Measurements from ENCODE around the gene GRIK5. TPM values are rescaled to one million over a fixed set of nuclear protein-coding genes. Genes with fewer than 3 reads are reported as not detected.

GRIK5 gene
- total and polyA plus RNA-seq, 4 donors: 0.09 to 0.42 (median 0.17) TPM; not detected in 1

GRCh38 chr19:42098781-42099180 lies 28.8 kb upstream of the GRIK5 start:
- Histone ChIP-seq H3K36me3 (ENCODE audit: control insufficient read depth in 4 of 4, insufficient read depth in 3 of 4, low read depth in 1 of 4, low read length in 3 of 4) (peaks cover 0 to 1% (median 0%) of the 10 kb centered on the region in 4 donors), H3K27me3 (ENCODE audit: control insufficient read depth in 4 of 4, insufficient read depth in 4 of 4, low read length in 3 of 4) (peaks cover 0 to 3% (median 0%) of the 10 kb centered on the region in 4 donors), H3K9ac (ENCODE audit: low read depth in 1 of 2, low read length in 2 of 2) (no peak overlapping the region), H3K9me3 (ENCODE audit: control insufficient read depth in 4 of 4, low read length in 3 of 4) (no peaks in the 10 kb centered on the region), H3K4me3 (ENCODE audit: low read depth in 1 of 3, low read length in 3 of 3) (no peak overlapping the region), H3K4me1 (ENCODE audit: control insufficient read depth in 4 of 4, insufficient read depth in 4 of 4, low read length in 3 of 4) (no peaks in the 10 kb centered on the region), H3K27ac (ENCODE audit: low read depth in 1 of 2, low read length in 2 of 2) (no peak overlapping the region)
- TF ChIP-seq, protein P1, sequence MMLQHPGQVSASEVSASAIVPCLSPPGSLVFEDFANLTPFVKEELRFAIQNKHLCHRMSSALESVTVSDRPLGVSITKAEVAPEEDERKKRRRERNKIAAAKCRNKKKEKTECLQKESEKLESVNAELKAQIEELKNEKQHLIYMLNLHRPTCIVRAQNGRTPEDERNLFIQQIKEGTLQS (IDR thresholded peaks at IDR 0.05): no peak
- no peak for TF ChIP-seq HNF4G (IDR thresholded peaks at IDR 0.05)
- no peak for DNase-seq (ENCODE audit: low spot score)
- 91% methylated on average over 6 of the region's 6 CpGs for WGBS

- H3K27me3 ChIP-seq (ENCODE audit: control insufficient read depth in 4 of 4, insufficient read depth in 4 of 4, low read length in 3 of 4): no peaks in the 10 kb centered on the region
- no peak overlapping the region for H3K9ac ChIP-seq (ENCODE audit: low read depth in 1 of 2, low read length in 2 of 2)
- TF ChIP-seq, protein P1 (IDR thresholded peaks at IDR 0.05): no peak
- TF ChIP-seq JUND (IDR thresholded peaks at IDR 0.05) (no peak), HNF4A (conservative IDR thresholded peaks at IDR 0.05) (no peak)
- peaks cover 0 to 1% (median 0%) of the 10 kb centered on the region in 4 donors for H3K36me3 ChIP-seq (ENCODE audit: control insufficient read depth in 4 of 4, insufficient read depth in 3 of 4, low read depth in 1 of 4, low read length in 3 of 4)
- H3K4me1 ChIP-seq (ENCODE audit: control insufficient read depth in 4 of 4, insufficient read depth in 4 of 4, low read length in 3 of 4): no peaks in the 10 kb centered on the region
- no peaks in the 10 kb centered on the region for H3K9me3 ChIP-seq (ENCODE audit: control insufficient read depth in 4 of 4, low read length in 3 of 4)
- no peak overlapping the region for H3K27ac ChIP-seq (ENCODE audit: low read depth in 1 of 2, low read length in 2 of 2)
- no peak for DNase-seq (ENCODE audit: low spot score)
- no peak overlapping the region for H3K4me3 ChIP-seq (ENCODE audit: low read depth in 1 of 3, low read length in 3 of 3)
- 76% methylated on average over 5 of the region's 5 CpGs for WGBS
These were observed 27.5 kb upstream of the GRIK5 start for GRCh38 chr19:42097461-42097860.

DNA sequence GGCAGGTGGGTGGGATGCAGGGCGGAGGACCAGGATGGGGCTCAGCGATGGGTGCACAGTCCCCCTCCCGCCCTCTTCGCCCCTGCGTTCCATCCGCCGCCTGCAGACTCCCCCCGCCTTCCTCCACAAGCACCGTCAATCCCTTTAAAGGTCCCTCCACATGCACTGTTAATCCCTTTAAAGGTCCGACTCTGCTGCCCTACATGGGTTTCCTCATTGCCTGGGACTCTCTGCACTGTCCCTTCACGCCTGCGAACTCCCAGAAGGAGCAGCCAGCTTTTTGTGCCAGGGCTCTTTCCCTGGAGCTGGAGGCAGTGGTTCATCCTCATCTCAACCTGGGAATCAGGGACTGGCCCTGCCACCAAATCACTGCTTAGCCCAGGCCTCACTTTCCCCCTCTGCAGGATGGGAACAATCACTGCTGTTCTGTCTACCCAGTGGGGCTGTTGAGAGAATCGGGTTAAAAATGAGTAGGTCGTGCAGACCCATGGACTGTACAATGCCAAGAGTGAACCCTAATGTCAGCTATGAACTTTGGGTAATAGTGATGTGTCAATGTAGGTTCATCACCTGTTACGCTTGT lies 26.3 kb upstream of the GRIK5 start:
- H3K4me1 ChIP-seq (ENCODE audit: control insufficient read depth in 4 of 4, insufficient read depth in 4 of 4, low read length in 3 of 4): no peaks in the 10 kb centered on the region
- DNase-seq (ENCODE audit: low spot score): no peak
- TF ChIP-seq, protein P2, sequence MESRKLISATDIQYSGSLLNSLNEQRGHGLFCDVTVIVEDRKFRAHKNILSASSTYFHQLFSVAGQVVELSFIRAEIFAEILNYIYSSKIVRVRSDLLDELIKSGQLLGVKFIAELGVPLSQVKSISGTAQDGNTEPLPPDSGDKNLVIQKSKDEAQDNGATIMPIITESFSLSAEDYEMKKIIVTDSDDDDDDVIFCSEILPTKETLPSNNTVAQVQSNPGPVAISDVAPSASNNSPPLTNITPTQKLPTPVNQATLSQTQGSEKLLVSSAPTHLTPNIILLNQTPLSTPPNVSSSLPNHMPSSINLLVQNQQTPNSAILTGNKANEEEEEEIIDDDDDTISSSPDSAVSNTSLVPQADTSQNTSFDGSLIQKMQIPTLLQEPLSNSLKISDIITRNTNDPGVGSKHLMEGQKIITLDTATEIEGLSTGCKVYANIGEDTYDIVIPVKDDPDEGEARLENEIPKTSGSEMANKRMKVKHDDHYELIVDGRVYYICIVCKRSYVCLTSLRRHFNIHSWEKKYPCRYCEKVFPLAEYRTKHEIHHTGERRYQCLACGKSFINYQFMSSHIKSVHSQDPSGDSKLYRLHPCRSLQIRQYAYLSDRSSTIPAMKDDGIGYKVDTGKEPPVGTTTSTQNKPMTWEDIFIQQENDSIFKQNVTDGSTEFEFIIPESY (IDR thresholded peaks at IDR 0.05): no peak
- TF ChIP-seq MAX (IDR thresholded peaks at IDR 0.05) (no peak), TAF1 (conservative IDR thresholded peaks at IDR 0.05) (no peak), CTCF (IDR thresholded peaks at IDR 0.05; ENCODE audit: low read depth, low read length, missing input control) (no peak)
- TF ChIP-seq, protein P3, sequence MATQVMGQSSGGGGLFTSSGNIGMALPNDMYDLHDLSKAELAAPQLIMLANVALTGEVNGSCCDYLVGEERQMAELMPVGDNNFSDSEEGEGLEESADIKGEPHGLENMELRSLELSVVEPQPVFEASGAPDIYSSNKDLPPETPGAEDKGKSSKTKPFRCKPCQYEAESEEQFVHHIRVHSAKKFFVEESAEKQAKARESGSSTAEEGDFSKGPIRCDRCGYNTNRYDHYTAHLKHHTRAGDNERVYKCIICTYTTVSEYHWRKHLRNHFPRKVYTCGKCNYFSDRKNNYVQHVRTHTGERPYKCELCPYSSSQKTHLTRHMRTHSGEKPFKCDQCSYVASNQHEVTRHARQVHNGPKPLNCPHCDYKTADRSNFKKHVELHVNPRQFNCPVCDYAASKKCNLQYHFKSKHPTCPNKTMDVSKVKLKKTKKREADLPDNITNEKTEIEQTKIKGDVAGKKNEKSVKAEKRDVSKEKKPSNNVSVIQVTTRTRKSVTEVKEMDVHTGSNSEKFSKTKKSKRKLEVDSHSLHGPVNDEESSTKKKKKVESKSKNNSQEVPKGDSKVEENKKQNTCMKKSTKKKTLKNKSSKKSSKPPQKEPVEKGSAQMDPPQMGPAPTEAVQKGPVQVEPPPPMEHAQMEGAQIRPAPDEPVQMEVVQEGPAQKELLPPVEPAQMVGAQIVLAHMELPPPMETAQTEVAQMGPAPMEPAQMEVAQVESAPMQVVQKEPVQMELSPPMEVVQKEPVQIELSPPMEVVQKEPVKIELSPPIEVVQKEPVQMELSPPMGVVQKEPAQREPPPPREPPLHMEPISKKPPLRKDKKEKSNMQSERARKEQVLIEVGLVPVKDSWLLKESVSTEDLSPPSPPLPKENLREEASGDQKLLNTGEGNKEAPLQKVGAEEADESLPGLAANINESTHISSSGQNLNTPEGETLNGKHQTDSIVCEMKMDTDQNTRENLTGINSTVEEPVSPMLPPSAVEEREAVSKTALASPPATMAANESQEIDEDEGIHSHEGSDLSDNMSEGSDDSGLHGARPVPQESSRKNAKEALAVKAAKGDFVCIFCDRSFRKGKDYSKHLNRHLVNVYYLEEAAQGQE (IDR thresholded peaks at IDR 0.05): no peak

More for the DNA sequence above, 26.3 kb upstream of the GRIK5 start:
- H3K36me3 ChIP-seq (ENCODE audit: control insufficient read depth in 4 of 4, insufficient read depth in 3 of 4, low read depth in 1 of 4, low read length in 3 of 4): peaks cover 0 to 1% (median 0%) of the 10 kb centered on the region in 4 donors
- no peak overlapping the region for H3K27ac ChIP-seq (ENCODE audit: low read depth in 1 of 2, low read length in 2 of 2)
- no peak overlapping the region for H3K4me3 ChIP-seq (ENCODE audit: low read depth in 1 of 3, low read length in 3 of 3)
- no peaks in the 10 kb centered on the region for H3K27me3 ChIP-seq (ENCODE audit: control insufficient read depth in 4 of 4, insufficient read depth in 4 of 4, low read length in 3 of 4)
- no peak overlapping the region for H3K9ac ChIP-seq (ENCODE audit: low read depth in 1 of 2, low read length in 2 of 2)
- no peaks in the 10 kb centered on the region for H3K9me3 ChIP-seq (ENCODE audit: control insufficient read depth in 4 of 4, low read length in 3 of 4)
- WGBS: 44% methylated on average over 15 of the region's 15 CpGs

Data from liver (tissue), 9 donors.